Skeletal muscle cell (primary cell): ENCODE data around the gene WDR35.
A peak's percentile ranks its signal among the peaks of the same experiment; 100 is the strongest.

Experiments
- DNase-seq: peaks from one replicate; pipeline ENCODE4 v3.0.0-alpha.2; 2010; ENCODE audit warnings: low read depth
- H3K4me3 ChIP-seq: 2 replicates; pipeline ENCODE4 v1.5.1; 2011; ENCODE audit warnings: low read depth, mild to moderate bottlenecking, control low read depth, low read length, moderate library complexity

WDR35 gene

GRCh38 chr2:19989667-19990415 lies at the start of gene WDR35:
Gene WDR35, minus strand, starts transcription at chr2:19990105. Its CDS starts 90 bp downstream, at chr2:19990015.
- DNase-seq = peak; percentile 52
- peak within 1 kb of the TSS; percentile 95 for H3K4me3 ChIP-seq

- DNase-seq = no peak
Measured at GRCh38 chr2:20037660-20038059, 47.8 kb upstream of the WDR35 start.

DNA sequence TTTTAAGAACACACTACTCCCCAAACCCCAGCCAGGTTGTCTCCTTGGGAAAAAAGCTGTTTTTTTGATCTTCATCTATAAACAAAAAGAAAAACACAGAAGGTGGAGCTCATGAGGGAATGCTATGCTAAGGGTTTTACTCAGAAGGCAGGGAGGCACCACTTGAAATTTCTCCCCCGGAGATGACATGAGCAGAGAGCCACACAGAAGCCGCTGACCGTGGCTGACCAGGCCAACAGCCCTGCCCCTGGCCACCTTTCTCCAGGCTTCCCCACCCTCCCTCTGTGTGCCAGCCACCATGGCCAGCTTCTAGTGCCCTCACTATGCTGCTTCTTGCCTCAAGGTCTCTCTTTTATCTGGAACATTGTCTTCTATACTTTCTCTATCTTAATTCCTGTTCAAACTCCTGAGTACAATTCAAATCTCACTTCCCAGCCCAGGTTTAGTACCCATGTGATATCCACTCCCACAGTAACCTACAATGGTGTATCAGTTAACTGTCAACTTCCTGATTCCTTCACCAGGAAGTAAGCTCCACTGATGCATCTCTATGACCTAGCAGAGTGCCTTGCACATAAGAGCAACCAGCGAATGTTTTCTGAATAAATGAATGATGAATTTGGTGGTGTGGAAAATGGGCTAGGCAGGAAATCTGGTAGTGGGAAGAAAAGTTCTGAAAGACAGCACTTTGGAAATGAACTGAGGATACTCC lies 46.2 kb upstream of the WDR35 start:
- no peak for DNase-seq
- no peak overlapping the region for H3K4me3 ChIP-seq

More at GRCh38 chr2:20037660-20038059, 47.8 kb upstream of the WDR35 start:
- no peak overlapping the region for H3K4me3 ChIP-seq

GRCh38 chr2:20034821-20035220 lies 44.9 kb upstream of the WDR35 start:
- no peak overlapping the region for H3K4me3 ChIP-seq
- no peak for DNase-seq

DNA sequence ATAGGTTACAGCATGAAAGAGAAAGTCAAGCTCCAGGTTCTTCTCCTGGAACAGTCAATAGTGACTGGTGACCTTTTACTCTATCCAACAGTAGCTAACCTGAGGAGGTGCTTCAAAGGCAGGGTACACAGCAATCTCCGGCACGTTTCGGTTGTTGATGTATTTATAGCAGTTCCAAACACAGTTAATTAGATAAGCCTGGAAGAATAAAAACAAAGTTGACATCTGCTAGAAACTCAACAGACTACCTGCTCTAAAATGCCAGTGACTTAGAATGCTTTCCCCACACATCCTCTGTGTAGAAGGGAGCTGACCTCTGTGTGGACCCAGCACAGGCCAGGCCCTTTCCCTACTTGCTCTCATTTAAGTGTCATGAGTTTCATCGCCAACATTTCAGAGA lies 44.3 kb upstream of the WDR35 start:
- no peak for DNase-seq
- H3K4me3 ChIP-seq = no peak overlapping the region

DNA sequence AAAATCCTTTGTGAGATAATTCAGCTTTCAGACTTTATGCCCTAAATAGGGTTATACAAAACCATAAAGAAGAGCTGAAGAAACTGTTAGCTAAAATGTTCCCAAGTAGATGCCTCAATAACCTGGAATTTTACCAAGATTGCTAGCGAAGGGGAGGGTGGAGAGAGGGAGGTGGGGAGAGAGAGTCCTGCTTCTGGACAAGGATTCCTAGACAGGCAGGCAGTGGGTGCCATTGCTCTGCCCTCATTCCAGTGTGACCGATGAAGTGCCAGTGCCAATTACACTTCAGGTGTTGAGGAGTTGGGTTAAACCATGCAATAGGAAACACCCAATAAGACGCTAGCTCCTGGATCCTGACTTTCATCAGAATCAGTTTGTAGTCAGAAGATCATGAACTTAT lies 43.4 kb upstream of the WDR35 start:
- no peak for DNase-seq
- no peak overlapping the region for H3K4me3 ChIP-seq

DNA sequence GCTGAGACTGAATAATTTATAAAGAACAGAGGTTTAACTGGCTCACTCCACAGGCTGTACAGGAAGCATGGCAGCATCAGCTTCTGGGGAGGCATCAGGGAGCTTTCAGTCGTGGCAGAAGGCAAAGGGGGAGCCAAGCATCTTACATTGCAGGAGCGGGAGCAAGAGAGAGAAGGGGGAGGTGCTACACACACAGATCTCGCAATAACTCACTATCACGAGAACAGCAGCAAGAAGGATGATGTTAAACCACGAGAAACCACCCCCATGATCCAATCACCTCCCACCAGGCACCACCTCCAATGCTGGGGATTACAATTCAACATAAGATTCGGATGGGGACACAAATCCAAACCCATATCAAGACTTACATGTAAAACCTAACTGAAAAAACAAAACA lies 40.3 kb upstream of the WDR35 start:
- no peak for DNase-seq
- no peak overlapping the region for H3K4me3 ChIP-seq

- no peak overlapping the region for H3K4me3 ChIP-seq
- DNase-seq = no peak
Measured at GRCh38 chr2:20027705-20028434, 38.0 kb upstream of the WDR35 start.

GRCh38 chr2:20027260-20027677 lies 37.4 kb upstream of the WDR35 start:
- DNase-seq = no peak
- H3K4me3 ChIP-seq = no peak overlapping the region

DNA sequence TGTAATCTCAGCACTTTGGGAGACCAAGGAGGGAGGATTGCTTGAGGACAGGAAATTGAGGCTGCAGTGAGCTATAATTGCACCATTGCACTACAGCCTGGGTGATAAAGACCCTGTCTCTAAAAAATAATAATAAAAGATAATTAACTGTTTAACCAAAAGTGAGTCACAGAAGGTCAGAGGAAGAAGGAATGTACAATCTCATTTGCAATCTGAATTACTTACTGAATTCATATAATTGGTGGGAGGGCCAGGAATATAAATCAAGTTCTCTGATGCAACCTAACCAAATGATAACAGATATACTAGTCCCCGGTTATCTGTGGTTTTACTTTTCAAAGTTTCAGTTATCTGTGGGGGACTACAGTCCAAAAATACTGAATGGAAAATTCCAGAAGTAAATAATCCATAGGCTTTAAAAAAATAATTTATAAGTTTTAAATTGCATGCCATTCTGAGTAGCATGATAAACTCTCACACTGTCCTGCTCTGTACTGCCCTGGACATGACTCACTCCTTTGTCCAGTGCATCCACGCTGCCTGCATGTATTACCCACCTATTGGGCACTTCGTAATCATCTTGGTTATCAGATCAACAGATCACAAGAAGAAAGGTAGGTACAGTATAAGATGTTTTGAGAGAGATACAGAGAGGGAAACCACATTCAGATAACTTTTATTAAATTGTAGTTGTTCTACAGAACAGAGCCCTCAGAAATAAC lies 35.3 kb upstream of the WDR35 start:
- H3K4me3 ChIP-seq = no peak overlapping the region
- no peak for DNase-seq

GRCh38 chr2:20023688-20024087 lies 33.8 kb upstream of the WDR35 start:
- no peak overlapping the region for H3K4me3 ChIP-seq
- no peak for DNase-seq

DNA sequence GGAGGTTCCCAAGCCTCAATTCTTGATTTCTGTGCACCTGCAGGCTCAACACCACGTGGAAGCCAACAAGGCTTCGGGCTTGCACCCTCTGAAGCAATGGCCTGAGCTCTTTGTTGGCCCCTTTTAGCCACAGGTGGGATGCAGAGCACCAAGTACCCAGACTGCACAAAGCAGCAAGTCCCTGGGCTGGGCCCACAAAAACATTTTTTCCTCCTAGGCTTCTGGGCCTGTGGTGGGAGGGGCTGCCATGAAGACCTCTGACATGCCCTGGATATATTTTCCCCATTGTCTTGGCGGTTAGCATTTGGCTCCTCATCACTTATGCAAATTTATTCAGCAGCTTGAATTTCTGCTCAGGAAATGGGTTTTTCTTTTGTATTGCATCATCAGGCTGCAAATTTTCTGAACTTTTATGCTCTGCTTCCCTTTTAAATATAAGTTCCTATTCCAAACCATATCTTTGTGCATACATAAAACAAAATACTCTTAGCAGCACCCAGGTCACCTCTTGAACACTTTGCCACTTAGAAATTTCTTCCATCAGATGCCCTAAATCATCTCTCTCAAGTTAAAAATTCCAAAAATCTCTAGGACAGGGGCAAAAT lies 31.6 kb upstream of the WDR35 start:
- H3K4me3 ChIP-seq = no peak overlapping the region
- DNase-seq = no peak

GRCh38 chr2:20019747-20020146 lies 29.8 kb upstream of the WDR35 start:
- no peak for DNase-seq
- H3K4me3 ChIP-seq = no peak overlapping the region

GRCh38 chr2:20018601-20019152 lies 28.8 kb upstream of the WDR35 start:
- no peak overlapping the region for H3K4me3 ChIP-seq
- no peak for DNase-seq

GRCh38 chr2:20016346-20016745 lies 26.4 kb upstream of the WDR35 start:
- no peak overlapping the region for H3K4me3 ChIP-seq
- DNase-seq = no peak

DNA sequence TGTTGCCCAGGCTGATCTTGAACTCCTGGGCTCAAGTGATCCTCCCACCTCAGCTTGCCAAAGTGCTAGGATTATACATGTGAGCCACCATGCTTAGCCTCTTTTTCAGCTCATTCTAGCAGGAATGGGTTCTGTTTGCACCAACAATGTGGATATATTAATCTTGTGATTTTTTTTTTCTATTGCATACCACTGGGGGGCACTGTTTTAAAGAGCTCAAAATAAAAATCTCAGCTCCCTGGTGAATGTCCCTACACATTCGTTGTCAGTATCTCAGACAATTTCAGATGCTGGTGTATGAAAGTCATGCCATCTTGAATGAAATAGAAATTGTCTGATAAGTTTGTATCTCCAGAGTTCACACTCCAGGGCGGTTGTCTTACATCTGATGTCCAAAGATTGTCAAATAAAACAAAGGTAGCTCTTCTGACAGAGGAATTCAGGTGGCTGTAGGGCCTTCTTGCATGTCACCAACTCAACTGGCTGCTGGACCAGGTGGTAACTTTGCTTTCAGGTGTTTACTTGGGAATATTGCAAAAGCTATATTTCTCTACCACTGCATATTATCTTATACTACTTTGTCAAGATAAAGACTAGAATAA lies 25.7 kb upstream of the WDR35 start:
- no peak overlapping the region for H3K4me3 ChIP-seq
- no peak for DNase-seq

GRCh38 chr2:20013126-20013849 lies 23.4 kb upstream of the WDR35 start:
- H3K4me3 ChIP-seq = peak overlapping the region; percentile 46
- DNase-seq = no peak
